ENCODE results near the gene THNSL1.

THNSL1 gene

DNA sequence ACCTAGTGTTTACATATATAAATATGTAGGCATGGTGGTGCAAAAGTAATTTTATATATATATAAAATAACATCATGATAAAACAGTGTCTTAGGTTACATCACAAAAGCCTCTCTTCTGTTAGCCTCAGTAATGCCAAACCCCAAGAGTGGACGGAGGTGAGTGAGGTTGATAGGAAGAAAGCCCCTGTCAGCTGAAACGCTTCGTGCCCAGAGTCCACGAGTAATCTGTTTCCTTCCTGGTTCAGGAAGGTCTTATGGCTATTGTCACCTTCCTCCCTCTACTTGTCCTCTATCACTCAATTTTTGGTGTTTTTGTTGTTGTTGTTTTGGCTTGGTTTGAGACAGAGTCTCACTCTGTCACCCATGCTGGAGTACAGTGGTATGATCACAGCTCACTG, 41.5 kb downstream of the THNSL1 start:
- DNase-seq (ENCODE audit: low spot score): no peak

DNA sequence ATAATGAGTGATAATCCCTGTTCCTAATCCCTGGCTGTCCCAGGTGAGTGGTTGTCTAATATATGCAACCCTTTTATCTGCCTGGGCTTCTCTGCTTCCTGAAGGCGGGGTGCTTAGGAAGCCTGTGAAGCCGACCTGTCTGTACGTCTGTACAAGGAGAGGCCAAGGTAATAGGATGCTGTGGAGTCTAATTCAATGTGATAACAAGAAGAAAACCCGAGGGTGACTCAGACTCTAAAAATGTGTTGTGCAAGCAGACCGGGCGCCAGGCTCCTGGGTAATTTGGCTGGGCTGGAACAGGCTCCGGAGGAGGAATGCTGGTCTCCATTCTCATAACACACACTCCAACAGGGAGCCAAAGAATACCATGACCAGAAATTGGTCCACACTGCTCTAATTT, 43.6 kb downstream of the THNSL1 start:
- peak; percentile 87 for DNase-seq (ENCODE audit: low spot score)

DNA sequence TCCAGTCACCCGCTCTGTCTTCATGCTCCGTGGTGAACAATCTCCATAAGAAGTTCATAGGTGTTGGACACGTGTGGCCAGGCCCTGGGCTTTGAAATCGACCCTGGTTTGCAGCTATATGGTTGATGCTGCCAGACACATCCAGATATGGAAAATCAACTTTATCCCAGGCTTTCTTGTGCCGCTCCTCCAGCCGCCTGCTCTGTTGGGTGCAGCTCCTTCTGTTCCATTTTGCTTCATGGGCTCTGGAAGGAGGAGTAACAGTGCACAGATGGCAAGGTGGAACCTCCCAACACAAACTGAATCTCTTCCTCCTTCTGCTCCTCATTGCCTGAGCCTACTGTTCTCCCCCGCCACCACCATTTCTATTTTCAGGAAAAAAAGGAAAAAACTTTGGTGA, 44.7 kb downstream of the THNSL1 start:
- DNase-seq (ENCODE audit: low spot score): no peak

DNA sequence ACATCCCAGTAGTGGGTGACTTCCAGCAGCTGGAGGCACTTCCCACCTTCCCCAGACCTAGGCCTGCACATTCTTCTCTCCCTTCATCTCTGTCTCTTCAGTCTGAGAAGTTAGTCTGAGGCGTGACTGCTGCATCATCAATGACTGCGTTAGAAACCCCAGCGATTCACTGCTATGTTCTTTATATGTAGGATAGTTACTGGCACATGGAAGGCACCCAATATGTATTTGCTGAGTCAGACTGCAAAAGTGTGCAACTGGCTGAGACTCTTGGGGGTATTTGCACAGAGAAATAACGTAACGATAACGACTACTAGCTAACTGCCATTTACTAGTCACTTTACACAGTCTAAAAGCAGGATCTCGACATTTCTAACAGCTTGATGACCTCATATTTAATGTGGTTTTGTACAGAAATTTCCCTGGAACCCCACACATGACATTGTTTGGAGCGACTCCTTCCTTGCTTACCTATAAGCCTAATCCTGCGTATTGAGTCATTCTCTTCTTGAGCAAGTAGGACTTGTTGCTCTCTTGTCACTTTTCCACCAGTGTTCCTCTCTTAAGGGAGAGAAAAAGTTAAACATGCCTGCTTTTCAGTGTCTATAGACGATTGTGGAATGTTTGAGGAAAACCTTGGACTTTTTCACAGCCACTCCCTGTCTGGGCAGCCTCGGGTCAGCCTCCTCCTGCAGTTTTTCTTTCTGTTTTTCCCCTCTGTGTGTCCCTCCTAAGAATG, 45.5 kb downstream of the THNSL1 start:
- DNase-seq (ENCODE audit: low spot score): peak; percentile 79

DNA sequence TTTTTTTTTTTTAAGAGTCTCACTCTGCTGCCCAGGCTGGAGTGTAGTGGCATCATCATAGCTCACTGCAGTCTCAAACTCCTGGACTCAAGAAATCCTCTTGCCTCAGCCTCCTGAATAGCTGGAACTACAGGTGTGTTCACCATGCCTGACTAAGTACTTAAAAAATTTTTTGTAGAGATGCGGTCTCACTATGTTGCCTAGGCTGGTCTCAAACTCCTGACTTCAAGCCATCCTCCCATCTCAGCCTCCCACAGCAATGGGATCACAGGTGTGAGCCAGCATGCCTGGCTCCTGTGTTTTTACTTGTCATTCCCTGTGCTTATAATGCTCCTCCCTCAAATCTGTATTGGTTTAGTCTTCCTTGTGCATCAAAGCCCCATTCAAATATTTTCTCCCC, 46.7 kb downstream of the THNSL1 start:
- no peak for DNase-seq (ENCODE audit: low spot score)

DNA sequence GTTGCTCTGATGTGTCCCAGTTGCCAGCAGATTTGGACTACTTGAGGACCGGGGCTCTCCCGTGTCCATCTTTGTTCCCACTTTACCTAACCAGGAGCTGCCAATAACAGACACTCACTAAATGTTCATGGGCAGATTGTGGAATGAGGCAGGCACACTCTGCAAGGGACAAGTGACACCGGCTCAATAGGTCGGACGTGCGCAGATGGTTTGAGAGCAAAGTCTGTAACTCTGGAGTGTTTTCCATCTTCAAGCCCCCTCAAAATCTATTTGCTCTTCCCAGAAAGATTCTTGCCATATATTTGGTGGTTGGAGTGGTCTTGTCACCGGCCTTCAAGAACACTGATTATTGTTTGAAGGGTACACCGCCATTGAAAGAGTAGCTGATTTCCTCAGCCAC, 47.2 kb downstream of the THNSL1 start:
- DNase-seq (ENCODE audit: low spot score): no peak

DNA sequence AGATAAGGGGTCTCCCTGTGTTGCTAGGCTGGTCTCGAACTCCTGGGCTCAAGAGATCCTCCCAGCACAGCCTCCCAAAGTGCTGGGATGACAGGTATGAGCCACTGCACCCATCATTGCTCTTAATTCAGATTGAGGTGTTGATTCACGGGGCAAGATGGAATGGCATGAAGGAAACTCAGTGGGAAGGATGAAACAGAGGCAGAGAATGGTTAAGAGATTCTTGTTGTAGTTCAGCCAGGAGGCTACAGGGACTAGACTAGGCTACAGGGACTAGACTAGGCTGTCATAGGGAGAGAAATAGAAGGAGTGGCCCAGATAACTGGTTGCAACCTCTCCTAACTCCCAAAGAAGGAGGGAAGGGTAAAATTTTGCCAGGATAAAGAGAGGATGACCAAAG, 48.0 kb downstream of the THNSL1 start:
- peak; percentile 50 for DNase-seq (ENCODE audit: low spot score)

DNA sequence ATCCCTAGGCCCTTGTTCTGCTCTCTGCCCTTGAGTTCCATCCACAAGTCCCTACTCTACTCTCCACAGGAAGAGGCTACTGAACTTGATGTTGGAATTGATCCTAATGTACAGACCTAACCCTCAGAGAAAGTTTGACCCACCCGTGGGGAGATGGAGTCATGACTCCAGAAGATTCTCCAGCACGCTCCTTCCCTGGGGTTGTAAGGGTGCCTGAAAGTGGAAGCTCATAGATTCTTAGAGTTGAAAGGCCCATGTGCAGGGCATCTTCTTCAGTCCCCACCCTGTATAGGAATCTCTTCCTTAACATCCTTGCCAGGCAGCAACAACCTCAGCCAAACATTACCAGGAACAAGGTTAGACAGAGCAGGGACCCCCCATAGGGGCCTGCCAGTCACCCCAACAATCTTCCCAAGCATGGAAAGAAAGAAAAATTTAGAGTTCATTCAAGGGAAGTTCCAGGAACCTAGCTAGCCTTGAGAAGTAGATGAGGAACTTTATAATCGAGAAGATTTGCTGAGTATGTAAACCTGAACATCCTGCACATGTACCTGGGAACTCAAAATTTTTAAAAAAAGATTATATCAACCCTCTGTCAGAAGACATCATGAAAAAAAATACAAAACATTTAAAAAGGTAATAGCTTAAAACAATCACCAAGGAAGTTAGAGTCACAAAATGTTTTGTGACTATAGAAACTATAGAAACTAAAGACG, 49.5 kb downstream of the THNSL1 start:
- DNase-seq (ENCODE audit: low spot score): no peak

DNA sequence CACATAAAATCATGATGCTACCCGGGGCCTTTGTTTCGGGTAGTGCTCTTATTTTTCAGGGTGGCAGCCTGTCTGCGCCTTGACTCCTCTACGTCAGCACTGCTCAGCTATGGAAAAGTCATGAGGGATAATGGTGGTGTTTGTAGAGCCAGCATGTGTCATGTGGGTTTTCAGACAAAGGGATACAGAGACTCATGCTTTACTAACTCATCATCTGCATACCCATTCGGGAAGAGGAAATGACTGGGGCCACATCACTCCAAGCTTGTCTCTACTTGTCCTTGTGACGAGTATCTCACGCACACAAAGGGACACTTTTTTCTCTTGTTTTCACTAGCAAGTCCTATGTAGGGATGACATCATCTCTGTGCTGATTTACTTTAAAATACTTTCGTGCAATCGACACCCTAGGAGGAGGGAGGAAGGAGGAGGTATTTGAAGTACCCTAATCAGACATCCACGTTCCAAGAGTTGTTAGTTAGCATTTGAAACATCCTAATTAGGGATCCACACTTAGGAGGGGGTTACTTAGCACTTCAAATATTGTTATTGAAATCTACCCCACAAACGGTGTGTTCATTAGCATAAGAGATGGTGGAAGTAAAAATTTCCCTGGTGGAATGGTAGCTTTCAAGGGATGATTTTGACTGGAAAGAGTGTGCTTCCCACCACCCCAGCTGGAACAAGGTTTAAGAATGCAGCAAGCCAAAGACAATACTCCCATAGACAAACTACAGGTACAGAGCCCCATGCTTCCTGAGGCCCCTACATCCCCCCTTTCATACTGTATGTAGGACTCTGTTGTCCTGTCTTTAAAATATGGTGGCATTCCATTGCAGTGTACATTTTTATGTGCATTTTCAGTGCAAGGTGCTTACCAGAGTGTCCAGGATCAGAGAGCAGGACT, 52.0 kb downstream of the THNSL1 start:
- DNase-seq (ENCODE audit: low spot score): peak; percentile 82

DNA sequence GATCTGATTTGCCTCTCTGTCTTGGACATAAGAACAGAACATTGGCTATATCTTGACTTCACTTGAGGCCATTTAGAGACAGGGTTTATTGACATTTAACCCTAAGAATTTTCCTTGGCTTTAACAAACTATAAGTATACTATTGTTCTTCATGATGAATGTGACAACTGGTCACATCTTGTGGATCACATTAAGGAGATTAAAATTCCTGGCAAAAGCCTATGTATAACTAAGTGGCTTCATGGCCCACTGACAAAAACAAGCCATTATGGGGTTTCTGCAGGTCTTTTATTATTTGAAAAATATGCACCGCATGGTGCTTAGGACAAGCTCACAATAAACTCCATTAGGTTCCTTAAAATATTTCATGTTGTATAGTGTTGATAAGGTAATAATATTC, 54.8 kb downstream of the THNSL1 start:
- DNase-seq (ENCODE audit: low spot score): no peak

DNA sequence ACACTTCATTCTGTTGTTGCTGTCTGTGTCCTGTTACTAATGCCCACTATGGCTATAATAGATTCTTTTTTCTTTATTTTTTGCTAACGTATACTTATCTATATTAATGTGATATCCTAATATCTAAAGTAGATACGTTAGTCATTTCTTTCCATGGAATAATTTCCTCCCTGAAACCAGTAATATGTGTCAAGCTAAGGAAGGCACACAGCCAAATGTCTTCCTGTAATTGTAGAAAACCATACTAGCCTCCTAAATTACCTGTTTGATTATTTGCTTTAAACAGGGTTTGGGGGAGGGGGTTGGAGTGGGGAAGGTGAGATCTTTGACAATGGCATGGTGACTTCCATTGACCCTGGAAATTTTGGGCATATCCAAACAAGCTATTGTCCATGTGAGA, 56.4 kb downstream of the THNSL1 start:
- DNase-seq (ENCODE audit: low spot score): no peak

DNA sequence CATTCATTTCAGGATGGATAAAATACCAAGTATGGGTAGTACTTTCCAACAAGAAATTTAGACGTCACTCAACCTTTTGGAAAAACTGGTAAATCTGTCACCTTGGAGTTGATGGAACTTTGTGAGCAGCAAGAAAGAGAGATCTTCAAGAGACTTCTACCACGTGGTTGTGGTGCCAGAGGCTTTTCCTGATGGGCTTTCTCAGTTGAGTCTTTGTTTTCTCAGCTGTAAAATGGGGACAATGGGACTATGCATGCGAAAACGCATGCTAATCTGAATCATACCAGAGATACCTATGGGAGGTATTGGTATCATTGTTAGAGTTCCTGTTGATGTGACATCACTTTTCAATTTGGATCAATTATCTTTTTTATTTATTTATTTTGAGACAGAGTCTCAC, 59.4 kb downstream of the THNSL1 start:
- no peak for DNase-seq (ENCODE audit: low spot score)

Data from kidney tubule cell (primary cell).